ENCODE data around the gene KHDC1.
"Not testable (repeated sequence)": the region's sequence is repeated elsewhere in the genome, so short reads cannot be mapped to it uniquely, and the experiment has no call there.

Gene KHDC1

DNA sequence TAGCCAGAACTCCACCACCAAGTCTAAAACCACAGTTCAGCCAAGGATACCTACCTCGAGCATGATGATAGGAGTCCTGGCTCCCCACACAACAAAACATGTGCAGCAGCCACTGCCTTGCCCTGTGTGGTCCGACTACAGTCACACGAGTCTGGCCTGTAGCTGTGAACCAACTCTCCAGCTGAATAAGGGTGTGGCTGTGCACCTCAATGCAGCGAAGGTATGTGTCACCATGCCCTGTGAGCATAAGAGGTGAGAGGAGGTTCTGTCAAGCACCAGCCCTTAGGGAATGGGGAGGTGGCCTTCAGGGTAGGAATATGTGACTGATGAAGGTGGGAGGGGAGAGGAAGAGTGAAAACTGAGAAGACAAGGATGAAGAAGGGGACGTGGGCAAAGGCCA lies 21.0 kb downstream of the KHDC1 start:
- no peak overlapping the region for H3K4me3 ChIP-seq (ENCODE audit: control insufficient read depth, low read depth, low read length)
- no peak for DNase-seq (ENCODE audit: low read depth)
- TF ChIP-seq, protein P1, sequence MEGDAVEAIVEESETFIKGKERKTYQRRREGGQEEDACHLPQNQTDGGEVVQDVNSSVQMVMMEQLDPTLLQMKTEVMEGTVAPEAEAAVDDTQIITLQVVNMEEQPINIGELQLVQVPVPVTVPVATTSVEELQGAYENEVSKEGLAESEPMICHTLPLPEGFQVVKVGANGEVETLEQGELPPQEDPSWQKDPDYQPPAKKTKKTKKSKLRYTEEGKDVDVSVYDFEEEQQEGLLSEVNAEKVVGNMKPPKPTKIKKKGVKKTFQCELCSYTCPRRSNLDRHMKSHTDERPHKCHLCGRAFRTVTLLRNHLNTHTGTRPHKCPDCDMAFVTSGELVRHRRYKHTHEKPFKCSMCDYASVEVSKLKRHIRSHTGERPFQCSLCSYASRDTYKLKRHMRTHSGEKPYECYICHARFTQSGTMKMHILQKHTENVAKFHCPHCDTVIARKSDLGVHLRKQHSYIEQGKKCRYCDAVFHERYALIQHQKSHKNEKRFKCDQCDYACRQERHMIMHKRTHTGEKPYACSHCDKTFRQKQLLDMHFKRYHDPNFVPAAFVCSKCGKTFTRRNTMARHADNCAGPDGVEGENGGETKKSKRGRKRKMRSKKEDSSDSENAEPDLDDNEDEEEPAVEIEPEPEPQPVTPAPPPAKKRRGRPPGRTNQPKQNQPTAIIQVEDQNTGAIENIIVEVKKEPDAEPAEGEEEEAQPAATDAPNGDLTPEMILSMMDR (conservative IDR thresholded peaks at IDR 0.05; ENCODE audit: control insufficient read depth, insufficient read depth, low read depth, low read length) = no peak

DNA sequence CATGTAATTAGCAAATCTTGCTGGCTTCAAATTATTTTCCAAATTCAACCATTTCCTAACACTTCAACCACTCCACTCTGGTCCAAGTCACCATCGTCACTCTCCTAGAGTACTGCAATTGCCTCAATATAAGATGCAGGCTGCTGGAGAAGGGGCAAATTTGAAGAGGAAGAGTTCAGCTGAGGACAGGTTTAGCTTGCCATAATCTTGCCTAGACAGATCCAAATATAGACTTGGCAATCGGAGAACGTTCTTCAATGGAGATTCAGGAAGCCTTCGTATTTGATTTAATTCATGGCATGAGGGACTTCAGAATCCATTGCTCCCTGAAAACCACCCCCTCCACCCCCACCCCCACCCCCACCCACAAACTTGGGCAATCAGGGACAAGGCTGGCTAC lies 22.3 kb downstream of the KHDC1 start:
- TF ChIP-seq, protein P1 (conservative IDR thresholded peaks at IDR 0.05; ENCODE audit: control insufficient read depth, insufficient read depth, low read depth, low read length) = no peak
- no peak for DNase-seq (ENCODE audit: low read depth)
- H3K4me3 ChIP-seq (ENCODE audit: control insufficient read depth, low read depth, low read length) = no peak overlapping the region

DNA sequence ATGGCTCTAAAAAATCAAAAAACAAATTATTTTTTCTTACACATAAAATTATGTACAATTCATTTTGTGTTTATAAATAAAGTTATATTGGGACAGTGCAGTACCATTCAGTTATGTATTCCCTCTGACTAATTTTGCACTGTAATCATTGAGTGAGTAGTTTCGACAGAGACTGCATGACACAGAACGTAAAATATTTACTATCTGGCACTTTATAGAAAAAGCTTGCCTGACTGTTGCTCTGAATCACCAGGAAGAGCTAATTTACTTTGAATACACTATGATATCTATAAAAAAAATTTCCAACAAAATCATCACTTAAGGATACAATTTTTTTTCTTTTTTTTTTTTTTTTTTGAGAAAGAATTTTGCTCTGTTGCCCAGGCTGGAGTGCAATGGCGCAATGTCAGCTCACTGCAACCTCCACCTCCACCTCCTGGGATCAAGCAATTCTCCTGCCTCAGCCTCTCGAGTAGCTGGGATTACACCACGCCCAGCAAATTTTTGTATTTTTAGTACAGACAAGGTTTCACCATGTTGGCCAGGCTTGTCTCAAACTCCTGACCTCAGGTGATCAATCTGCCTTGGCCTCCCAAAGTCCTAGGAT lies 26.7 kb downstream of the KHDC1 start:
- TF ChIP-seq, protein P1 (conservative IDR thresholded peaks at IDR 0.05; ENCODE audit: control insufficient read depth, insufficient read depth, low read depth, low read length) = no peak
- H3K4me3 ChIP-seq (ENCODE audit: control insufficient read depth, low read depth, low read length) = no peak overlapping the region
- peak; percentile 96 for DNase-seq (ENCODE audit: low read depth)

DNA sequence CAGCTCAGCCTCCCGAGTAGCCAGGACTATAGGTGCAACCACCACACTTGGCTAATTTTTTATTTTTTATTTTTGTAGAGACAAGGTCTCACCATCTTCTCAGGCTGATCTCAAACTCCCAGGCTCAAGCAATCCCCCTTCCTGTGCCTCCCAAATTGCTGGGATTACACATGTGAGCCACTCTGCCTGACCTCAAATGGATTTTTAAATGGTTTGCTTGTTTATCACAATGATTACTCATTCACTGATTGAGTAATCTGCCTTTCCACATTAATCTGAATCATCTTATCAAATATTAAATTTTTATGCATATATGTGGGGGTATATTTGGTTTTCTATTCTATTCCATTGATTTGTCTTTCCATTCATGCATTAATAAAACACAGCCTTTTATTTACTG lies 28.3 kb downstream of the KHDC1 start:
- H3K4me3 ChIP-seq (ENCODE audit: control insufficient read depth, low read depth, low read length) = no peak overlapping the region
- TF ChIP-seq, protein P1 (conservative IDR thresholded peaks at IDR 0.05; ENCODE audit: control insufficient read depth, insufficient read depth, low read depth, low read length) = no peak
- peak; percentile 91 for DNase-seq (ENCODE audit: low read depth)

DNA sequence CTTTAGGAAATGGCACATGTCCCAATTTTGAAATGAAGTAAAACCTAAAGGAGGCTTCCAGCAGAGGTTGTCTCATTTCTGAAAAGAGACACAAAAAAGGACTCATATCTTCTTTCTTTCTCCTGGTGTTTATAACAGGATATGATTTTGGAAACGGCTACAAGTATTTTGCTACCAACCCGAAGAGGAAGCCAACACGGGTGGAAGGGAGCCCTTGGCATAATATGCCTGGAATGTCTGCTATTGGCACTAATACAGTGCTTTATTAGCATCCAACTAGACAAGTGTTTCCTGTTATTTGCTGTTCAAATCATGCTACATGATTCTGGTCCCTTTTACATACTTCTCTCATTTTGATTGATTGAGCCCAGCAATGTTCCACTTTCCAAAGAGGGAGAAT lies 29.0 kb downstream of the KHDC1 start:
- DNase-seq (ENCODE audit: low read depth); H3K4me3 ChIP-seq (ENCODE audit: control insufficient read depth, low read depth, low read length): not testable (repeated sequence)

DNA sequence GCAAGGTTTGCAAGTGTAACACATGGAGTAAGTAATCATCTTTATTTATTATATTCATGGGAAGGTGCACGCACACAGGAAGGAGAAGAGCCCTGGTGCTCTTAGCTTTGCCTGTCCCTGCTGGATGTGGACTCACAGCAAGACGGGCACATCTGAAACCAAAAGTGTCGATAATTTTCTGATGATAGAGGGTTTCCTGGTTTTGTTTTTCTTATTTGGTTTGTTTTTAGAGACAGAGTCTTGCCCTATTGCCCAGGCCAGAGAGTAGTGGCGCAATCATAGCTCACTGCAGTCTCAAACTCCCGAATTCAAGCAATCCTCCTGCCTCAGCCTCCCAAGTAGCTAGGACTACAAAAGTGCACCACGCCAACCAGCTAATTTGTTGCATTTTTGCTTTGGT lies 29.9 kb downstream of the KHDC1 start:
- no peak for DNase-seq (ENCODE audit: low read depth)
- TF ChIP-seq, protein P1 (conservative IDR thresholded peaks at IDR 0.05; ENCODE audit: control insufficient read depth, insufficient read depth, low read depth, low read length) = no peak
- no peak overlapping the region for H3K4me3 ChIP-seq (ENCODE audit: control insufficient read depth, low read depth, low read length)

DNA sequence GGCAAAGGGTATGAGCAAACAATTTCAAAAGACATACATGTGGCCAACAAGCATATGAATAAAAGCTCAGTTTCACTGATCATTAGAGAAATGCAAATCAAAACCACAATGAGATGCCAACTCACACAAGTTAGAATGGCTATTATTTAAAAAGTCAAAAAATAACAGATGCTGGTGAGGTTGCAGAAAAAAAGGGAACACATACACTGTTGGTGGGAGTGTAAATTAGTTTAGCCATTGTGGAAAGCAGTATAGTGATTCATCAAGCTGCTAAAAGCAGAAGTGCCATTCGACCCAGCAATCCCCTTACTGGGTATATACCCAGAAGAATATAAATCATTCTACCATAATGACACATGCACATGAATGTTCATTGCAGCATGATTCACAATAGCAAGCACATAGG lies 31.0 kb downstream of the KHDC1 start:
- DNase-seq (ENCODE audit: low read depth) = no peak

More for the DNA sequence above, 31.0 kb downstream of the KHDC1 start:
- TF ChIP-seq, protein P1 (conservative IDR thresholded peaks at IDR 0.05; ENCODE audit: control insufficient read depth, insufficient read depth, low read depth, low read length) = no peak
- H3K4me3 ChIP-seq (ENCODE audit: control insufficient read depth, low read depth, low read length) = no peak overlapping the region
